ENCODE measurements around the gene RASL10A. TPM values are rescaled to one million over a fixed set of nuclear protein-coding genes. Genes with fewer than 3 reads are reported as not detected.
"Not testable (repeated sequence)": the region's sequence is repeated elsewhere in the genome, so short reads cannot be mapped to it uniquely, and the experiment has no call there.

Gene RASL10A, protein sequence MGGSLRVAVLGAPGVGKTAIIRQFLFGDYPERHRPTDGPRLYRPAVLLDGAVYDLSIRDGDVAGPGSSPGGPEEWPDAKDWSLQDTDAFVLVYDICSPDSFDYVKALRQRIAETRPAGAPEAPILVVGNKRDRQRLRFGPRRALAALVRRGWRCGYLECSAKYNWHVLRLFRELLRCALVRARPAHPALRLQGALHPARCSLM
- total RNA-seq = under 1 TPM in 1 of 2 experiments, not detected in 1; 0.62 TPM

- CTCF ChIA-PET = interaction anchor here (0.6 kb wide), 1 partner anchor 11 kb away, joined by 3 read pairs; no protein-coding TSS in a partner anchor
- H3K9me3 Mint-ChIP-seq = no peaks in the 10 kb centered on the region
- H3K4me1 Mint-ChIP-seq (ENCODE audit: low read depth) = peaks cover 26% of the 10 kb centered on the region
- H3K27me3 Mint-ChIP-seq = peaks cover 39% of the 10 kb centered on the region
- intact Hi-C loops (cut with micrococcal nuclease) = no loop called here
- POLR2A ChIA-PET = no interaction called here
- DNase-seq = no peak
- H3K27ac Mint-ChIP-seq = no peak within 1 kb of the TSS
- H3K36me3 Mint-ChIP-seq = no peaks in the 10 kb centered on the region
- H3K4me3 Mint-ChIP-seq = peak within 1 kb of the TSS; percentile 1
Observed at GRCh38 chr22:29315286-29316140, at the start of gene RASL10A. Gene RASL10A (minus strand): TSS chr22:29315697. CDS start chr22:29315246, 451 bp downstream.

- CTCF ChIA-PET = no interaction called here
- intact Hi-C loops (cut with micrococcal nuclease) = no loop called here
- Mint-ChIP-seq H3K4me1 (ENCODE audit: low read depth) (no peaks in the 10 kb centered on the region), H3K36me3 (peaks cover 32% of the 10 kb centered on the region), H3K4me3 (no peak overlapping the region), H3K27me3 (no peaks in the 10 kb centered on the region), H3K9me3 (no peaks in the 10 kb centered on the region), H3K27ac (no peak overlapping the region)
- no peak for DNase-seq
- POLR2A ChIA-PET = no interaction called here
Observed at GRCh38 chr22:29359469-29359868, 44.0 kb upstream of the RASL10A start.

GRCh38 chr22:29357193-29357890 is 41.8 kb upstream of the RASL10A start:
- H3K4me3 Mint-ChIP-seq; intact Hi-C loops (cut with micrococcal nuclease); H3K27me3 Mint-ChIP-seq; H3K4me1 Mint-ChIP-seq (ENCODE audit: low read depth); H3K27ac Mint-ChIP-seq; DNase-seq; H3K9me3 Mint-ChIP-seq: not testable (repeated sequence)
- peaks cover 44% of the 10 kb centered on the region for H3K36me3 Mint-ChIP-seq
- POLR2A ChIA-PET = interaction anchor here (1.1 kb wide), 1 partner anchor 19 kb away, joined by 5 read pairs; no protein-coding TSS in a partner anchor
- CTCF ChIA-PET = interaction anchor here (0.8 kb wide), 1 partner anchor 82 kb away, joined by 3 read pairs; no protein-coding TSS in a partner anchor

DNA sequence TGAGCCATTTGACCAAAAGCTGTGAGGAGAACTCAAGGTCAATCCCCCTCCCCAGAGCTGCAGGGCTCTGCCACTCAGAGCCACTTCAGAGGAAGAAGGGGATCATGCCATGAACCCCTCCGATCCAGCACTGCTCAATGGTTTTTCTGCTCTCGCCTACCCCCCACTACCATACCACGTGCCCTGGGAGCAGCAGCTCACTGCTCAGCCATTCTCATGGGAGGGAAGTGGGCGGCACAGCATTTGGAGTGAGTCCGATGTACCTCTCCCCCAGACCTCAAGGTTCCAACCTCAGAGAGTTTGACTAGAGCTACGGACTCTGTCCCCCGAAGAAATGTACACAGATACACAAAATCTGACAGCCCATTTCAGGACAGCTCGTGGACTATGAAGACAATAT is 38.4 kb upstream of the RASL10A start:
- H3K27me3 Mint-ChIP-seq = no peaks in the 10 kb centered on the region
- DNase-seq = no peak
- ChIA-PET CTCF (no interaction called here), POLR2A (no interaction called here)
- no peak overlapping the region for H3K27ac Mint-ChIP-seq
- H3K9me3 Mint-ChIP-seq = no peaks in the 10 kb centered on the region
- intact Hi-C loops (cut with micrococcal nuclease) = no loop called here
- H3K4me1 Mint-ChIP-seq (ENCODE audit: low read depth) = no peaks in the 10 kb centered on the region
- no peak overlapping the region for H3K4me3 Mint-ChIP-seq
- peaks cover 45% of the 10 kb centered on the region for H3K36me3 Mint-ChIP-seq

GRCh38 chr22:29353286-29353685 is 37.8 kb upstream of the RASL10A start:
- H3K9me3 Mint-ChIP-seq = no peaks in the 10 kb centered on the region
- peaks cover 47% of the 10 kb centered on the region for H3K36me3 Mint-ChIP-seq
- ChIA-PET POLR2A (no interaction called here), CTCF (no interaction called here)
- H3K4me3 Mint-ChIP-seq = no peak overlapping the region
- no peaks in the 10 kb centered on the region for H3K27me3 Mint-ChIP-seq
- intact Hi-C loops (cut with micrococcal nuclease) = no loop called here
- no peak overlapping the region for H3K27ac Mint-ChIP-seq
- no peak for DNase-seq
- no peaks in the 10 kb centered on the region for H3K4me1 Mint-ChIP-seq (ENCODE audit: low read depth)

- Mint-ChIP-seq H3K36me3 (peaks cover 47% of the 10 kb centered on the region), H3K4me1 (ENCODE audit: low read depth) (no peaks in the 10 kb centered on the region), H3K9me3 (no peaks in the 10 kb centered on the region), H3K27me3 (no peaks in the 10 kb centered on the region), H3K4me3 (no peak overlapping the region), H3K27ac (no peak overlapping the region)
- CTCF ChIA-PET = no interaction called here
- no peak for DNase-seq
- POLR2A ChIA-PET = no interaction called here
- intact Hi-C loops (cut with micrococcal nuclease) = no loop called here
Observed at GRCh38 chr22:29352778-29353177, 37.3 kb upstream of the RASL10A start.

DNA sequence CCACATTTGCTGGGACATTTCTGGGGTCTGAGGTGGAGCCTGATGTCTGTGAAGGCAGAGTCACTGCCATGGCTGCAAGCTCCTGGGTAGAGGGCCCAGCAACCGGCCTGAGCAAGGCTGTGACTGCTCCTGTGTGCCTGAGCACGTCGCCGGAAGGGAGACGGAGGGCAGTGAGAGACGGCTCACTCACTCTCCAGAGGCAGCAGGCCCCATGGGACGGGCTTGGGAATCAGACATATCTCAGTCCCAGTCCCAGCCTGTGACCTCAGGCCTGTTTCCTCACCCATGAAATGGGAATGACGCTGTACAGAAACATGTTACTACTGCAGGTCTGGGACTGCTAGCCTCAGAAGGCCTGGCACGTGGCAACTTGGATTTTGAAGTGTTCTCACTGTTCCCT is 36.4 kb upstream of the RASL10A start:
- Mint-ChIP-seq H3K9me3 (no peaks in the 10 kb centered on the region), H3K4me3 (no peak overlapping the region), H3K27ac (no peak overlapping the region), H3K27me3 (no peaks in the 10 kb centered on the region), H3K36me3 (peaks cover 53% of the 10 kb centered on the region), H3K4me1 (ENCODE audit: low read depth) (no peaks in the 10 kb centered on the region)
- no peak for DNase-seq
- ChIA-PET CTCF (no interaction called here), POLR2A (no interaction called here)
- intact Hi-C loops (cut with micrococcal nuclease) = no loop called here

DNA sequence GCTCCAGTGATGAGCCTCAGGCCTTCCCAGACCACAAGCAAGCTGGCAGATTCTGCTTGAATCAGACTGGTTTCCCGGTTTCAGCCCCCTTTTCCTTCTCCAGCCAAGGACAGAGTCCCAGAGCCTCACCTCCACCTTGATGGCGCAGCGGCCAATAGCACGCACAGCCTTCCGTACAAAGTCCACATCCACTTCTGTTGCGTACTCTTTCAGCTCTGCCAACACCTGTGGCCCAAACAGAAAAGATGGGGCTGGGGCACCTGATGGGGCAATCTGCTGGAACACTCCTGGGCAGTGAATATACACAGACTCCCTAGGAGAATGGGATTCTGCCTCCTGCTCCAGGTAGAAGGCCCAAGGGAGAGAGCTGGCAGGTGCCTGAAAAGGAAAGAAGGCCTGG is 35.5 kb upstream of the RASL10A start:
- no peak for DNase-seq
- intact Hi-C loops (cut with micrococcal nuclease) = no loop called here
- Mint-ChIP-seq H3K4me3 (no peak overlapping the region), H3K27me3 (no peaks in the 10 kb centered on the region), H3K4me1 (ENCODE audit: low read depth) (no peaks in the 10 kb centered on the region), H3K27ac (no peak overlapping the region), H3K36me3 (peaks cover 61% of the 10 kb centered on the region), H3K9me3 (no peaks in the 10 kb centered on the region)
- POLR2A ChIA-PET = no interaction called here
- CTCF ChIA-PET = no interaction called here

- no peak for DNase-seq
- Mint-ChIP-seq H3K4me1 (ENCODE audit: low read depth) (no peaks in the 10 kb centered on the region), H3K27ac (no peak overlapping the region), H3K4me3 (no peak overlapping the region), H3K9me3 (no peaks in the 10 kb centered on the region), H3K36me3 (peaks cover 56% of the 10 kb centered on the region), H3K27me3 (no peaks in the 10 kb centered on the region)
- CTCF ChIA-PET = no interaction called here
- POLR2A ChIA-PET = no interaction called here
- intact Hi-C loops (cut with micrococcal nuclease) = no loop called here
Observed at GRCh38 chr22:29348956-29349355, 33.5 kb upstream of the RASL10A start.

DNA sequence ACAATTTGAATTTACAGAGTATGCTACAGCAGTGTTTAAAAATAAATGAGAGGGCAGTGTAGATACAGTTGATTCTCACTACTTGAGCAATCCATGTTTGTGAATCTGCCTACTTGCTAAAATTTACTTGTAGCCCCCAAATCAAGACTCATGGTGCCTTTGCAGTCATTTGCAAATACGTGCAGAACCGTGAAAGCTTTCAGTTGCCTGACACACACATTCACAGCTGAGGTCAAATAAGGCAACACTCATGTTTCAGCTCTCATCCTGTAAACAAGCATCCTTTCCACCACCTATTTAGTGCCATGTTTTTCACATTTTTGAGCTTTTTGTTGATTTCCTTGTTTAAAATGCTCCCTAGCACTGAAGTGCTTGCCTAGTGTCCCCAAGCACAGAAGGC is 32.5 kb upstream of the RASL10A start:
- H3K27me3 Mint-ChIP-seq = no peaks in the 10 kb centered on the region
- no peaks in the 10 kb centered on the region for H3K9me3 Mint-ChIP-seq
- peaks cover 54% of the 10 kb centered on the region for H3K36me3 Mint-ChIP-seq
- POLR2A ChIA-PET = no interaction called here
- intact Hi-C loops (cut with micrococcal nuclease) = no loop called here
- H3K4me3 Mint-ChIP-seq = no peak overlapping the region
- no peak for DNase-seq
- H3K4me1 Mint-ChIP-seq (ENCODE audit: low read depth) = no peaks in the 10 kb centered on the region
- H3K27ac Mint-ChIP-seq = no peak overlapping the region
- CTCF ChIA-PET = no interaction called here

- DNase-seq = no peak
- ChIA-PET CTCF (no interaction called here), POLR2A (no interaction called here)
- Mint-ChIP-seq H3K27ac (no peak overlapping the region), H3K4me3 (no peak overlapping the region), H3K36me3 (peaks cover 51% of the 10 kb centered on the region), H3K4me1 (ENCODE audit: low read depth) (no peaks in the 10 kb centered on the region), H3K27me3 (no peaks in the 10 kb centered on the region), H3K9me3 (no peaks in the 10 kb centered on the region)
- intact Hi-C loops (cut with micrococcal nuclease) = no loop called here
Observed at GRCh38 chr22:29346659-29347058, 31.2 kb upstream of the RASL10A start.

DNA sequence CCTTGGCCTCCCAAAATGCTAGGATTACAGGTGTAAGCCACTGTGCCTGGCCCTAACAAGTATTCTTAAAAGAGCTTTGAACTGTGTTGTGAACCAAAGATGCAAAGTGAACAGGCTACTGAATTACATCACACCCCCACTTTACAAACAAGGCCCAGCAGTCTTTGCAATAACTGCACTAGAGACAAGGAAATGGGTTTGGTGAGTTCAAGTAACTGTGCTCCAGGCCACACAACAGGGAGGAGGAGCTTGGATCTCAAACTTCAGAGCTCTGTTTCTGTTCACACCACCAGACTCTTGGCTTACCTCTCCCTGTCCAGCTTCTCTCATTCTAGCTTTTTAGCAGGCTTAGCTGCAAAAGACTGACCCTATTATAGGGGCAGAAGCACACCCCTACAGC is 30.4 kb upstream of the RASL10A start:
- Mint-ChIP-seq H3K4me1 (ENCODE audit: low read depth) (no peaks in the 10 kb centered on the region), H3K36me3 (peaks cover 45% of the 10 kb centered on the region), H3K9me3 (no peaks in the 10 kb centered on the region), H3K27me3 (no peaks in the 10 kb centered on the region), H3K27ac (no peak overlapping the region), H3K4me3 (no peak overlapping the region)
- intact Hi-C loops (cut with micrococcal nuclease) = no loop called here
- ChIA-PET CTCF (no interaction called here), POLR2A (no interaction called here)
- no peak for DNase-seq

All from activated CD4-positive, alpha-beta memory T cell treated with anti-CD3 and anti-CD28 coated beads for 36 hours (primary cell).